GM18873 (cell line): Measurements from ENCODE around the gene RPTOR.

Experiments used
- ATAC-seq: cut with Tn5 transposase; IDR thresholded peaks from one replicate; pipeline ENCODE4 v1.9.1; 2021; ENCODE audit warnings: mild to moderate bottlenecking, moderate library complexity, moderate number of reproducible peaks; ENCODE audit not compliant: unreplicated experiment, low FRiP score

The RPTOR gene

GRCh38 chr17:80913928-80914821 is 369.5 kb downstream of the RPTOR start:
- ATAC-seq, result no peak

- no peak for ATAC-seq
Measured at GRCh38 chr17:80916246-80916645, 371.6 kb downstream of the RPTOR start.

GRCh38 chr17:80917716-80918560 is 373.3 kb downstream of the RPTOR start:
- no peak for ATAC-seq

GRCh38 chr17:80918731-80919130 is 374.1 kb downstream of the RPTOR start:
- no peak for ATAC-seq

GRCh38 chr17:80919331-80920311 is 375.0 kb downstream of the RPTOR start:
- ATAC-seq, result no peak

- ATAC-seq, result no peak
Measured at GRCh38 chr17:80920441-80920840, 375.8 kb downstream of the RPTOR start.

- ATAC-seq, result no peak
Measured at GRCh38 chr17:80921159-80921558, 376.5 kb downstream of the RPTOR start.

- no peak for ATAC-seq
Measured at GRCh38 chr17:80921741-80922579, 377.3 kb downstream of the RPTOR start.

- no peak for ATAC-seq
Measured at GRCh38 chr17:80922580-80923160, 378.0 kb downstream of the RPTOR start.

- ATAC-seq, result no peak
Measured at GRCh38 chr17:80923211-80924110, 378.8 kb downstream of the RPTOR start.

- no peak for ATAC-seq
Measured at GRCh38 chr17:80924111-80924806, 379.6 kb downstream of the RPTOR start.

GRCh38 chr17:80924807-80925610 is 380.4 kb downstream of the RPTOR start:
- no peak for ATAC-seq

GRCh38 chr17:80925688-80926335 is 381.2 kb downstream of the RPTOR start:
- ATAC-seq, result no peak

GRCh38 chr17:80926591-80927250 is 382.1 kb downstream of the RPTOR start:
- ATAC-seq, result no peak

GRCh38 chr17:80927791-80928216 is 383.2 kb downstream of the RPTOR start:
- no peak for ATAC-seq

GRCh38 chr17:80929449-80929848 is 384.8 kb downstream of the RPTOR start:
- ATAC-seq, result no peak
